ENCODE measurements around the gene GRM4.

DNA sequence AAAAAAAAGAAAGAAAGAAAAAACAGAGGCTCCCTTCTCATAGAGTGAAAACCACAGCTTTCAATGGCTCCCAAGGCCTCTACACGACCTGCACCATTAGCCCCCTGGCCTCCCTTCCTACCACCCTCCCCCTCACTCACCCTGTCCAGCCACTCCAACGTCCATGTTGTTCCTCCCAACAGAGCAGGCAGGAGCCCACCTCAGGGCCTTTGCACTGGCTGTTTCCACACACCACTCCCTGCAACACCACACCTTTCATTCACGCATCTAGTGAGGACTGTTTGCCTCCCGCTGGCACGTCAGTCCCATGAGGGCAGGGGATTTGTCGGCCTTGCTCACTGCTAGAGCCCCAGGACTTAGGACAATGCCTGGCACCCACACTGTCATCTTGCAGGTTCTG, 39.5 kb downstream of the GRM4 start:
- TF ChIP-seq, protein P1, sequence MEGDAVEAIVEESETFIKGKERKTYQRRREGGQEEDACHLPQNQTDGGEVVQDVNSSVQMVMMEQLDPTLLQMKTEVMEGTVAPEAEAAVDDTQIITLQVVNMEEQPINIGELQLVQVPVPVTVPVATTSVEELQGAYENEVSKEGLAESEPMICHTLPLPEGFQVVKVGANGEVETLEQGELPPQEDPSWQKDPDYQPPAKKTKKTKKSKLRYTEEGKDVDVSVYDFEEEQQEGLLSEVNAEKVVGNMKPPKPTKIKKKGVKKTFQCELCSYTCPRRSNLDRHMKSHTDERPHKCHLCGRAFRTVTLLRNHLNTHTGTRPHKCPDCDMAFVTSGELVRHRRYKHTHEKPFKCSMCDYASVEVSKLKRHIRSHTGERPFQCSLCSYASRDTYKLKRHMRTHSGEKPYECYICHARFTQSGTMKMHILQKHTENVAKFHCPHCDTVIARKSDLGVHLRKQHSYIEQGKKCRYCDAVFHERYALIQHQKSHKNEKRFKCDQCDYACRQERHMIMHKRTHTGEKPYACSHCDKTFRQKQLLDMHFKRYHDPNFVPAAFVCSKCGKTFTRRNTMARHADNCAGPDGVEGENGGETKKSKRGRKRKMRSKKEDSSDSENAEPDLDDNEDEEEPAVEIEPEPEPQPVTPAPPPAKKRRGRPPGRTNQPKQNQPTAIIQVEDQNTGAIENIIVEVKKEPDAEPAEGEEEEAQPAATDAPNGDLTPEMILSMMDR (IDR thresholded peaks at IDR 0.05; ENCODE audit: low read length) = no peak
- no peak for TF ChIP-seq EZH2 (optimal IDR thresholded peaks at IDR 0.05; ENCODE audit: low read depth, low read length)
